IMR-90 (cell line): Measurements from ENCODE around the gene RPS29. TPM values are rescaled to one million over a fixed set of nuclear protein-coding genes. Genes with fewer than 3 reads are reported as not detected.
A peak's percentile ranks its signal among the peaks of the same experiment; 100 is the strongest.

Source experiments
- ATAC-seq: fragments of 200-7000 bp; cut with Tn5 transposase; 2 replicates; pipeline ENCODE4 v1.9.1; 2020; ENCODE audit warnings: low read depth, mild to moderate bottlenecking, moderate library complexity
- BruUV-seq: library from RNA; stranded (reverse); fragments of 400-500 nt; replicated peaks from 2 replicates; lab custom pipeline; 2021; lab: Mats Ljungman, UMichigan
- CTCF ChIA-PET: fragments of 300-600 bp; formaldehyde crosslinking; extraction: SDS; loops from one replicate; lab custom pipeline; 2021; ENCODE audit warnings: antibody characterized with exemption; lab: Yijun Ruan, JAX
- POLR2A ChIA-PET: fragments of 300-600 bp; sonication (Branson Sonifier 250); formaldehyde crosslinking; loops from one replicate; lab custom pipeline; 2022; ENCODE audit warnings: antibody characterized with exemption; ENCODE audit not compliant: unreplicated experiment; lab: Charles Lee
- DNase-seq: peaks from one replicate; pipeline ENCODE4 v3.0.0; 2013
- H2AFZ ChIP-seq: replicated peaks from 2 replicates; pipeline ENCODE3; 2013; ENCODE audit warnings: low read length, mild to moderate bottlenecking; ENCODE audit not compliant: poor library complexity
- H2AK5ac ChIP-seq: 2 replicates; pipeline ENCODE4 v1.6.1; 2013; ENCODE audit warnings: low read depth, low read length, inconsistent platforms
- H2AK9ac ChIP-seq: replicated peaks from 2 replicates; pipeline ENCODE3; 2013; ENCODE audit warnings: mild to moderate bottlenecking, low read depth, low read length, moderate library complexity; ENCODE audit not compliant: poor library complexity
- H2BK120ac ChIP-seq: 2 replicates; pipeline ENCODE4 v1.6.1; 2013; ENCODE audit warnings: low read depth, low read length, inconsistent platforms
- H2BK15ac ChIP-seq: 3 replicates; pipeline ENCODE4 v1.6.1; 2013; ENCODE audit warnings: low read depth, low read length, inconsistent platforms
- H2BK20ac ChIP-seq: 2 replicates; pipeline ENCODE4 v1.6.1; 2013; ENCODE audit warnings: low read depth, mild to moderate bottlenecking, inconsistent platforms, low read length, moderate library complexity
- H2BK5ac ChIP-seq: 2 replicates; pipeline ENCODE4 v1.6.1; 2013; ENCODE audit warnings: mild to moderate bottlenecking, low read depth, low read length, inconsistent platforms; ENCODE audit not compliant: poor library complexity, severe bottlenecking
- H3K14ac ChIP-seq: replicated peaks from 2 replicates; pipeline ENCODE4 v1.6.1; 2013; ENCODE audit warnings: low read depth, low read length, inconsistent platforms
- H3K18ac ChIP-seq: 2 replicates; pipeline ENCODE4 v1.6.1; 2013; ENCODE audit warnings: low read depth, low read length, control low read depth
- H3K23ac ChIP-seq: 2 replicates; pipeline ENCODE4 v1.6.1; 2013; ENCODE audit warnings: low read depth, low read length, inconsistent platforms
- H3K27ac ChIP-seq: 2 replicates; pipeline ENCODE4 v1.5.1; 2013; ENCODE audit warnings: mild to moderate bottlenecking, control low read depth, low read length; ENCODE audit not compliant: insufficient read depth
- H3K27me3 ChIP-seq: 2 replicates; pipeline ENCODE4 v1.6.1; 2013; ENCODE audit warnings: low read length; ENCODE audit not compliant: control insufficient read depth, insufficient read depth
- H3K36me3 ChIP-seq: 2 replicates; pipeline ENCODE4 v1.6.1; 2013; ENCODE audit warnings: low read length, mixed read lengths; ENCODE audit not compliant: control insufficient read depth, insufficient read depth
- H3K4ac ChIP-seq: 2 replicates; pipeline ENCODE4 v1.6.1; 2013; ENCODE audit warnings: low read depth, low read length, inconsistent platforms
- H3K4me1 ChIP-seq: 2 replicates; pipeline ENCODE4 v1.6.1; 2013; ENCODE audit warnings: low read length, mixed read lengths; ENCODE audit not compliant: control insufficient read depth, insufficient read depth
- H3K4me2 ChIP-seq: 2 replicates; pipeline ENCODE4 v1.6.1; 2013; ENCODE audit warnings: low read depth, mild to moderate bottlenecking, control low read depth, low read length, moderate library complexity
- H3K4me3 ChIP-seq: 2 replicates; pipeline ENCODE4 v1.5.1; 2013; ENCODE audit warnings: low read depth, mild to moderate bottlenecking, control low read depth, low read length, moderate library complexity; ENCODE audit not compliant: insufficient read depth
- H3K56ac ChIP-seq: 2 replicates; pipeline ENCODE4 v1.6.1; 2013; ENCODE audit warnings: low read length, inconsistent platforms; ENCODE audit not compliant: insufficient read depth; ENCODE audit errors: extremely low read depth
- H3K79me1 ChIP-seq, 2 experiments: 2 replicates each; pipeline ENCODE4 v1.6.1; 2013; ENCODE audit warnings: low read length in 2 of 2, inconsistent platforms in 1 of 2, low read depth in 1 of 2
- H3K9ac ChIP-seq: 2 replicates; pipeline ENCODE4 v1.6.1; 2013; ENCODE audit warnings: low read depth, low read length, control low read depth
- H3K9me1 ChIP-seq: 2 replicates; pipeline ENCODE4 v1.6.1; 2013; ENCODE audit warnings: low read length, inconsistent platforms; ENCODE audit not compliant: insufficient read depth
- H3K9me3 ChIP-seq: 2 replicates; pipeline ENCODE4 v1.6.1; 2013; ENCODE audit warnings: low read length; ENCODE audit not compliant: control insufficient read depth, insufficient read depth
- H4K20me1 ChIP-seq: 2 replicates; pipeline ENCODE4 v1.6.1; 2013; ENCODE audit warnings: low read length, inconsistent platforms; ENCODE audit not compliant: insufficient read depth
- H4K5ac ChIP-seq: 2 replicates; pipeline ENCODE4 v1.6.1; 2013; ENCODE audit warnings: mild to moderate bottlenecking, low read depth, low read length, control low read depth
- H4K8ac ChIP-seq, 2 experiments: 2 replicates each; pipeline ENCODE4 v1.6.1; 2013; ENCODE audit warnings: low read depth in 2 of 2, low read length in 2 of 2, control low read depth in 1 of 2, inconsistent platforms in 1 of 2
- H4K91ac ChIP-seq: 2 replicates; pipeline ENCODE4 v1.6.1; 2013; ENCODE audit warnings: low read depth, low read length, inconsistent platforms; ENCODE audit not compliant: insufficient read depth
- CEBPB ChIP-seq: IDR thresholded peaks from 2 replicates; pipeline ENCODE4 v1.6.1; 2012; ENCODE audit warnings: low read depth, low read length, improper control_type of control experiment
- CHD1 ChIP-seq: IDR thresholded peaks from 2 replicates; pipeline ENCODE4 v1.6.1; 2012; ENCODE audit warnings: low read depth, low read length, improper control_type of control experiment
- MXI1 ChIP-seq: IDR thresholded peaks from 2 replicates; pipeline ENCODE4 v1.6.1; 2012; ENCODE audit warnings: low read depth, mild to moderate bottlenecking, low read length, moderate library complexity, borderline replicate concordance
- NFE2L2 ChIP-seq: fragments of 150-350 bp; IDR thresholded peaks from 2 replicates; pipeline ENCODE4 v1.6.1; 2016; ENCODE audit warnings: low read depth, mild to moderate bottlenecking, low read length
- RAD21 ChIP-seq: IDR thresholded peaks from 2 replicates; pipeline ENCODE4 v1.6.1; 2012; ENCODE audit warnings: low read length, improper control_type of control experiment
- RFX5 ChIP-seq: IDR thresholded peaks from 2 replicates; pipeline ENCODE4 v1.8.0; 2012; ENCODE audit warnings: low read depth, mild to moderate bottlenecking, low read length, moderate library complexity
- WGBS, 2 experiments: methylation state at CpG; one replicate each; pipeline versions ENCODE4 v1.1.5 to v1.1.7; 2013; ENCODE audit warnings: missing lambda C conversion rate in 2 of 2; ENCODE audit not compliant: insufficient read length in 1 of 2; ENCODE audit errors: extremely low coverage in 2 of 2; 5-methylcytosine and 5-hydroxymethylcytosine counted together
- dilution Hi-C: fragments of 300-500 bp; cut with HindIII; formaldehyde crosslinking; loops from one replicate; pipeline ENCODE4 v1.14.3; 2018; ENCODE audit warnings: low sequenced_read_pairs; ENCODE audit not compliant: unreplicated experiment
- in situ Hi-C: fragments of 300-500 bp; cut with MboI; formaldehyde crosslinking; loops from 3 replicates; pipeline ENCODE4 v1.14.3; 2019; ENCODE audit warnings: low sequenced_read_pairs, inconsistent platforms, mixed read lengths
- intact Hi-C: fragments of 100-400 bp; cut with micrococcal nuclease; formaldehyde crosslinking; loops from 2 replicates; pipeline ENCODE4 v1.10.0; 2022
- polyA plus RNA-seq, 3 experiments: library from polyadenylated mRNA; depleted of rRNA; stranded (reverse); fragments of >200 nt; gene quantifications; 2 replicates each; pipeline ENCODE4 v1.2.3, GENCODE V29; 2012; ENCODE audit warnings: low replicate concordance in 1 of 3
- total RNA-seq: library from RNA; depleted of rRNA; stranded (reverse); fragments of >200 nt; gene quantifications from 2 replicates; pipeline ENCODE4 v1.2.3, GENCODE V29; 2012

RPS29 gene
- total and polyA plus RNA-seq, 2 of the 4 experiments (the other 2 are of a cell fraction): 318 to 10,393 TPM

- TF ChIP-seq CHD1: no peak
- TF ChIP-seq RFX5: no peak
- peak; percentile 55; the same call in 1 of the 2 replicates for TF ChIP-seq MXI1
These were observed 34.3 kb upstream of the RPS29 start, which contains the start of the genes MGAT2 and RPL36AL (continued) for GRCh38 chr14:49620182-49621113.

DNA sequence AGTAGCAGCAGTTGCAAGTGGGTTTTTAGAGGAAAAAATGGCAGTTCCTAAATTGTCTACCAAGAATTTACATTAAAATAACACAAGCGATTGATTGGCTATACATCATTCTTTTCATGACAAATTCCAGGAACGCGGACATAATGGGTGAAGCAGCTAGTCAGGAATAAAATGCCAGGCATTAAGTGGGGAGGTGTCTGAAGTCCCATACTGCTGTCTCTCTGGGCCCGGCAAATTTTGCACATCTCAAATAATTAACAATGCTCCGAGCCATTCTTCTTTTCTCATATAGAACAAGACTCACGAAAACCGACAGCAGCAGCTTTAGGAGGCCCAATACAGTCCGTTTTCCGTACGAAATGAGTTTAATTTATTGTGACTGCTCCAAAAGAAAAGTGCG, 33.5 kb upstream of the RPS29 start:
- peaks cover 11% of the 10 kb centered on the region for H3K36me3 ChIP-seq
- in situ Hi-C loops: no loop called here
- POLR2A ChIA-PET: no interaction called here

More for the DNA sequence above, 33.5 kb upstream of the RPS29 start:
- Histone ChIP-seq H3K9me1 (peaks cover 7% of the 10 kb centered on the region), H4K8ac (peak overlapping the region; percentile 68 to 86; a peak in 2 of 4 replicates), H2AK9ac (peak overlapping the region; percentile 92), H3K4me2 (peak overlapping the region; percentile 82), H3K9ac (peak overlapping the region; percentile 92), H4K91ac (peak overlapping the region; percentile 87), H4K20me1 (peaks cover 46% of the 10 kb centered on the region), H2BK20ac (no peak overlapping the region), H3K14ac (peak overlapping the region; percentile 89), H2AFZ (no peak overlapping the region), H2AK5ac (peak overlapping the region; percentile 31; the same call in 1 of the 2 replicates), H3K27me3 (no peaks in the 10 kb centered on the region), H3K18ac (no peak overlapping the region), H3K27ac (peak overlapping the region; percentile 91), H3K9me3 (no peaks in the 10 kb centered on the region), H2BK15ac (no peak overlapping the region), H2BK120ac (no peak overlapping the region), H3K4ac (peak overlapping the region; percentile 93), H3K4me3 (peak overlapping the region; percentile 75), H3K23ac (peak overlapping the region; percentile 81; the same call in 1 of the 2 replicates), H3K79me1 (peaks cover 8 to 55% of the 10 kb centered on the region in 2 experiments; a peak in 3 of 4 replicates), H4K5ac (peak overlapping the region; percentile 2; the same call in 1 of the 2 replicates), H2BK5ac (peak overlapping the region; percentile 79), H3K56ac (peak overlapping the region; percentile 94), H3K4me1 (peaks cover 13% of the 10 kb centered on the region)
- WGBS, 2 experiments: no CpG with 5 or more reads among the region's 11 CpGs
- no TSS peak for BruUV-seq
- dilution Hi-C loops (no loop called here), intact Hi-C loops (loop anchor here (2.0 kb wide), 1 partner anchor 157 kb away; no protein-coding TSS in a partner anchor)
- ATAC-seq: no peak
- no peak for DNase-seq
- TF ChIP-seq MXI1 (no peak), CEBPB (no peak), RAD21 (no peak), NFE2L2 (no peak)
- CTCF ChIA-PET: interaction anchor here (1.1 kb wide), 1 partner anchor 10 kb away, joined by 3 read pairs; no protein-coding TSS in a partner anchor
